HG02981 (cell line): ENCODE data around the gene ZSCAN20.

Experiments
- ATAC-seq: cut with Tn5 transposase; IDR thresholded peaks from one replicate; pipeline ENCODE4 v1.9.1; 2021; ENCODE audit warnings: mild to moderate bottlenecking, moderate library complexity; ENCODE audit not compliant: unreplicated experiment

Gene ZSCAN20

DNA sequence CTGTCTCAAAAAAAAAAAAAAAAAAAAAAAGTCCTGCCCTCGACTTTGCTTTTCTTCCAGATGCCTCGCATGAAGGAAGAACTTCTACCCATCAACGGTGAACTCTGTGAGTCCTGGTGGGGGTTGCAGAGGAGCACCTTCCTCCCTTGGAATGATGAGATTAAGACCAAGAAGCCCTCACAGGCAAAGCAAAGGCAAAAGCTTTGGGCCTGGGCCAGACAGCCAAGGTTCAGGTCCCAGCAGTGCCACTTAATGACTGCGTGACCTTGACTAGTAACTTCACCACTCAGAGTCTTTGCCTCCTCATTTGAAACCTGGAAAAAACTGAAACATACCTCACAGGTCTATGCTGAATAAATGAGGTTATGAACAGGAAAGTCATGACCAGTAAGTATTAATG is 55.5 kb downstream of the ZSCAN20 start:
- ATAC-seq = no peak

DNA sequence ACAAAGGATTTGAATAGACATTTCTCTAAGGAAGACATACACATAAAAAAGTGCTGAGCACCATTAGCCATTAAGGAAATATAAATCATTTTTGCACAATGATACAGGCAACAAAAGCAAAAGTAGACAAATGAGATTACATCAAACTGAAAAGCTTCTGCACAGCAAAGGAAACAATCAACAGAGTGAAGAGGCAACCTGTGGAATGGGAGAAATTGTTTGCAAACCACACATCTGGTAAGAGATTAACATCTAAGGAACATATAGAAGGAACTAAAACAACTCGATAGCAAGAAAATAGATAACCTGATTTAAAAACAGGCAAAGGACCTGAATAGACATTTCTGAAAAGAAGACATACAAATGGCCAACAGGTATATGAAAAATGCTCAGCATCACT is 57.5 kb downstream of the ZSCAN20 start:
- ATAC-seq = no peak

GRCh38 chr1:33532250-33532649 is 59.8 kb downstream of the ZSCAN20 start:
- ATAC-seq = no peak

- ATAC-seq = no peak
Observed at GRCh38 chr1:33532936-33533335, 60.5 kb downstream of the ZSCAN20 start.

DNA sequence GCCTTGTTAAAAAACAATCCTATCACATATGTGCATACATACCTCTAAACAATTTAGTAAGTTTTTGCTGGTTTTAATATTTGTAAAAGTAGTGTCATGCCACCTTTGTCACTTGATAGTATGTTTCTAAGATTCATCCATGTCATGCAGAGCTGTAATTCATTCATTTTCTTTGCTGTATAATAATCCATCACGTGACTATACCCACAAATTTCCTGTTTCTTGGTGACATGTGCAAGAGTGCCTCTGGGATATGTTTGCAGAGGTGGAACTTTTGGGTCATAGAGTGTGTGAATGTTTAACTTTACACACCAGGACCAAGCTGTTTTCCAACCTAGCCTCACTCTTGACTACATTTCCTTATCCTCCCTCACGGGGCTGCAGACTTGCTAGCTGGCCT is 62.9 kb downstream of the ZSCAN20 start:
- no peak for ATAC-seq

- no peak for ATAC-seq
Observed at GRCh38 chr1:33537885-33538284, 65.4 kb downstream of the ZSCAN20 start.

GRCh38 chr1:33541966-33542365 is 69.5 kb downstream of the ZSCAN20 start:
- no peak for ATAC-seq
